Stimulated activated naive B cell treated with anti-CD40 and anti-IgM and Interleukin-4, amounts not matched to agents 10 μg/mL and 1 μg/mL and 100 μg/mL, for 72 hours (primary cell): ENCODE results near the gene RGS7.
"Not testable (repeated sequence)": the region's sequence is repeated elsewhere in the genome, so short reads cannot be mapped to it uniquely, and the experiment has no call there.

ENCODE experiments used
- ATAC-seq, 2 donors: fragments of 150-1000 bp; cut with Tn5 transposase; replicated peaks; 2 replicates each; pipeline ENCODE4 v1.10.0; 2021; ENCODE audit warnings: moderate library complexity in 1 of 2
- DNase-seq: peaks from one replicate; pipeline ENCODE4 v3.0.0; 2021
- H3K27ac Mint-ChIP-seq: one replicate; pipeline ENCODE4 v1.8.0; 2022; ENCODE audit warnings: mild to moderate bottlenecking, mixed read lengths
- H3K27me3 Mint-ChIP-seq, 2 donors: one replicate each; pipeline ENCODE4 v1.8.0; 2022; ENCODE audit warnings: mixed read lengths in 2 of 2
- H3K36me3 Mint-ChIP-seq, 2 donors: one replicate each; pipeline ENCODE4 v1.8.0; 2022; ENCODE audit warnings: mixed read lengths in 2 of 2, mild to moderate bottlenecking in 1 of 2
- H3K4me1 Mint-ChIP-seq, 2 donors: one replicate each; pipeline ENCODE4 v1.8.0; 2022; ENCODE audit warnings: mixed read lengths in 2 of 2, mild to moderate bottlenecking in 1 of 2
- H3K4me3 Mint-ChIP-seq, 2 donors: one replicate each; pipeline ENCODE4 v1.8.0; 2022; ENCODE audit warnings: mild to moderate bottlenecking in 2 of 2, mixed read lengths in 2 of 2, moderate library complexity in 1 of 2
- H3K9me3 Mint-ChIP-seq, 2 donors: one replicate each; pipeline ENCODE4 v1.8.0; 2022; ENCODE audit warnings: mixed read lengths in 2 of 2, mild to moderate bottlenecking in 1 of 2

RGS7 gene

DNA sequence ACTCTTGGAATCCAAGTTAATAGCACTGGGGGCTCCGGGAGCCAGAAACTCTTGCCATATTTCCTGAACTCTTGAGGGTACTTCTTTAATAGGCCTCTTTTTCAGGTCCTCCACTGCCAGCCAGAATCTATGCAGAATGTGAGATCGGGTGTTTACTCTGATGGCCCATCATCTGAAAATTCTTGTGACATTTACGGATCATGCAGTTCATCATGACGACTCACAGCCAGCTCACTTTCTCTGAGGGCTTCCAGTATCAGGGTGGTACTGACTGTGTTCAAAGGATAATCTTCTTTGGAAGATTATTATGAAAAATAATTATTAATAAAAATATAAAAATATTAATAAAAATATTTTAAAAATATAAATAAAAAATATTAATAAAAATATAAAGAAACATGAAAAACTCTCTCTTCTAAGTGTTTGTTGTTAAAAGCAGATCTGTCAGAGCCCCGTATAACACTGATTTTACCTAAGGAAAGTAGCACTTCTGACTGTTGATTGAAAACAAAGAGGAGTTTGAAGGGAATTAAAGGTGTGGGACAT lies 550.7 kb downstream of the RGS7 start:
- H3K4me1 Mint-ChIP-seq: no peaks in the 10 kb centered on the region
- no peaks in the 10 kb centered on the region for H3K9me3 Mint-ChIP-seq
- no peak overlapping the region for H3K4me3 Mint-ChIP-seq
- no peaks in the 10 kb centered on the region for H3K36me3 Mint-ChIP-seq
- no peak for ATAC-seq
- DNase-seq: no peak
- no peaks in the 10 kb centered on the region for H3K27me3 Mint-ChIP-seq
- H3K27ac Mint-ChIP-seq: no peak overlapping the region

DNA sequence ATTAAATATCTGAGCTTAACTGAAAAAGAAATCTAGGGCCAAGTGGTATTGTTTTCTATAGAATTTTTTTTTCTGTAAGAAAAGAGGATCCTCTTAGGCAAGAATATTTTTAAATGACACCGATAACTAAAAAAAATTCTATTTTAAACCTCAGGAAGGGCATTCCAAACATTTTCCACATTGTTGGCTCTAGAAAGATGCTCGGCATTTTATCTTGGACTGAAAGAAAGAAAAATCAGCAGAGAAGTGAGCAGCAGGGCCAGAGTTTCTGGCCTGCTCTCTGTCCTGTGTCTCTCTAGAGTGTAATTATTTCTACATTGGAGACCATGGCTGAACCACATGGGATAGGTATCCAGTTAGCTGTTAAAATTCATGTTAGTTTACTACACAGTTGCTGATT lies 552.5 kb downstream of the RGS7 start:
- no peak overlapping the region for H3K27ac Mint-ChIP-seq
- H3K9me3 Mint-ChIP-seq: no peaks in the 10 kb centered on the region
- no peaks in the 10 kb centered on the region for H3K27me3 Mint-ChIP-seq
- ATAC-seq (no peak), DNase-seq (no peak)
- H3K36me3 Mint-ChIP-seq: no peaks in the 10 kb centered on the region
- no peak overlapping the region for H3K4me3 Mint-ChIP-seq
- H3K4me1 Mint-ChIP-seq: no peaks in the 10 kb centered on the region

DNA sequence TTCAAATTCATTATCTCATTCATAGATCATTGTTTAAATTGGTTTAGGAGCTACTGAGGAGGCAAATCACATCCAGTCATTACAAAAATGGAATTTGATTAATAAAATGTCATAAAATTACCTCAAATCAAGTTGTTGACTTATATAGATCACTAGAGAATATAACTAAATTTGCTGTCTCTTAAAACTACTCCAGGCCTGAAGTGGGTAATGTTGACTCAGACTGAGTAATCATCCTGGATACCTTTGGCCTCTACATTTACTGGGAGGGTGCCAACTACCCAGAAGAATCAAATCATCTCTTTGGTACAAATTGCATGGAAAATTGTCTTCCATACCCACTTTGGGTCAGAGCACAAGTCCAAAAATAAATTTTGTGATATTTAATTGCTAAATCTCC lies 553.9 kb downstream of the RGS7 start:
- Mint-ChIP-seq H3K27ac (no peak overlapping the region), H3K4me1 (no peaks in the 10 kb centered on the region), H3K36me3 (no peaks in the 10 kb centered on the region), H3K27me3 (no peaks in the 10 kb centered on the region), H3K9me3 (no peaks in the 10 kb centered on the region), H3K4me3 (no peak overlapping the region)
- ATAC-seq: no peak
- no peak for DNase-seq

DNA sequence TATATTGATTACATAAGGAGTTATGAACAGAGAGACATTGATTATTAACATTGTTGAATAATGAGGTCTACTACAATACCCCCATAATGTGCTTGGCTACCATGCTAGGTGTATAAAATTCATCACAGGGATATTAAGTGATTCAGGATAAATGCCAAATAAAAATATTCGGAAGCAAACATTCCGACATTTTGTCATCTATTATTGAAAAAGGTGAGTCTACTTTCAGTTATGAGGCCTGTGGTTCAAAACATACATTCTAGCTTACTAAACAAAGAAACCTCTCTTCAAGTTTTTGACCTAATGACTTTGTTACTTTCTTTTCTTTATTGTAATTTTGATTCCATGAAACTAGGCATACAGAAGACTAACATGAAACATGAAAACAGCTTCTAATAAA lies 554.7 kb downstream of the RGS7 start:
- no peaks in the 10 kb centered on the region for H3K4me1 Mint-ChIP-seq
- ATAC-seq (no peak), DNase-seq (no peak)
- H3K27me3 Mint-ChIP-seq: no peaks in the 10 kb centered on the region
- no peak overlapping the region for H3K4me3 Mint-ChIP-seq
- no peak overlapping the region for H3K27ac Mint-ChIP-seq
- no peaks in the 10 kb centered on the region for H3K9me3 Mint-ChIP-seq
- no peaks in the 10 kb centered on the region for H3K36me3 Mint-ChIP-seq

DNA sequence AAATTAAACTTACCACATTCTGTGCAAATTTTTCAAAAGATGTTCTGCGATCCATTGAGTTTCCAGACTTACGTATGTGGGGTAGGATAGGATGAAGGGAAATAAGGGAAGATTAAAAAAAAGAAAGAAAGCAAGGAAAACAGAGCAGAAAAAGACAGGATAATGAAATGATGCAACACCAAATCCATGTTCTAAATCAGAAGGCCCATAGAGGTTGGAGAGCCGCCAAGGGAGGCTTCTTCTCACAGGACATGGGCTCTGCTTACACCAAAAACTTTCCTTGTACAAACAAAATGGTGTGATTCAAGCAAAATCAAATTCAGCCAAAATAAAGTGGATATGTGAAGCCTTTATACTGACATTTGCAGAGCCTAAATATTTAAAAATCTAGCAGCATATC lies 555.6 kb downstream of the RGS7 start:
- H3K9me3 Mint-ChIP-seq: no peaks in the 10 kb centered on the region
- H3K36me3 Mint-ChIP-seq: no peaks in the 10 kb centered on the region
- no peaks in the 10 kb centered on the region for H3K4me1 Mint-ChIP-seq
- no peaks in the 10 kb centered on the region for H3K27me3 Mint-ChIP-seq
- no peak for ATAC-seq
- H3K4me3 Mint-ChIP-seq: no peak overlapping the region
- no peak for DNase-seq
- H3K27ac Mint-ChIP-seq: no peak overlapping the region

DNA sequence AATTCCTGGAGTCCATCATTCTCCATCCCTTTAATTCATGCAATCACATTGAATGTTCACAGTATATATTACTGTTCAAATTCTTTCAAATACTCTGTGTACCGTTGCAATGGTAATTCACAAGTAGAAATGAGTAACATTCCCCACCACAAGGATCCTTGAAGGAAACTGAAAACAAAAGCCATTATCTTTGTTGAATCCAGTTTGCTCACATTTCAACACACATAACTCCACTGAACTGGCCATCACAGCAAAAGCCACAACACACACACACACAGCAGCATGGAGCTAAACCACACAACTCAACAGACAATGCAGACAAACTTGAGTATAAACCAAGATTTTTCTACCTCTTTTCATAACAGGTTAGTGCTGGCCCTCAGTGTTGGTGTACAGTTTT lies 556.7 kb downstream of the RGS7 start:
- DNase-seq (no peak), ATAC-seq (no peak)
- Mint-ChIP-seq H3K4me1 (no peaks in the 10 kb centered on the region), H3K4me3 (no peak overlapping the region), H3K9me3 (no peaks in the 10 kb centered on the region), H3K27ac (no peak overlapping the region), H3K27me3 (no peaks in the 10 kb centered on the region), H3K36me3 (no peaks in the 10 kb centered on the region)

DNA sequence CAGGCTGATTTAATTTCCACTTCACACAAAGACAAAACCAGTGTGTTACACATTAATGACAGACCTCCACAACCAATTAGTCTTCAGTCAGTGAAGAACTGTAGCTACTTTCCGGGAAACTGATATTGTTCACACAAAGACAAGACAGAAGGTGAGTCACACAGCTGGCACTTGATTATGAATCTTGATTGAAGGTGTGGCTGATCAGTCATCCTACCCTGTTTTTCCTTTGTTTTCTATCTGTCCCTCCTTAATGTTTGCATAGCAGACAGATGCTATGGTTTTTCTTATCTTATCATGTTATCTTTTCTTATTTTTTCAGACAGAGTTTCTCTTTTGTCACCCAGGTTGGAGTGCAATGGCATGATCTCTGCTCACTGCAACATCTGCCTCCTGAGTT lies 560.0 kb downstream of the RGS7 start:
- ATAC-seq: no peak
- H3K4me1 Mint-ChIP-seq: no peaks in the 10 kb centered on the region

DNA sequence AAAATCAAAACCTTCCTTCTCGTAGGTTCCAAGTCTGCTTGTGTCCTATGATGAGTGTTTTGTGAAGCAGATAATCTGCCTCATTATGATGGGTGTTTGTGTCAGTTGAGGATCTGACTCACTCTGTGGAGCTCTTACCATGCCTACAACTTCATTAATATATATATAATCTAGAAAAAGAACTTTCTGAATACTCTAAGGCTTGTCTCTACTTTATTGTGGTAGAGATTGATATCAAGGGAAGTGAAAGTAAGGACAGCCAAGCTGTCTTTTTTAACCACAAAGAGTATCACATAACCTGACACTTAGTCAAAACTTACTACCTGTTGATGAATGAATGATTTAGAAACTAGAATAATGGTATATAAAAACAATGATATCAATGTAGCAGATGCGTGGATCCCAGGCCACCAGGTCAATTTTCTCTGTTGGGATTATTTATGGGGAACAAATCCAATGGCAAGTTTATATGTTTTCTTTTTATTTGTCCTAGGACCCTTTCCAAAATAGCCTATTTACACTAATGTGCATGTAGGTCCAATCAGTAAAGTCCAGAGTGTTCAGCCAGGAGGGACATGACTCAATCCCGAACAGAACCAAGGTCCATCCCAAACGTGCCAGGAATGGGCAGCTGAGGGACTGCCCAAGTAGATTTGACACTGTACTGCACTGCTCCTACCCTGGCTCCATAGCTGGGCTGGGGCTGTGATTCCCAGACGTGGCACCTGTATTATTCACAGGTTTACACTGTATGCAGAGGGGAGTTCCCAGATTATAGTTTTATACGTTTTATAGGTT lies 562.8 kb downstream of the RGS7 start:
- H3K27me3 Mint-ChIP-seq: no peaks in the 10 kb centered on the region
- DNase-seq: no peak
- peak; percentile 75 to 79 for ATAC-seq
- no peak overlapping the region for H3K27ac Mint-ChIP-seq
- H3K4me3 Mint-ChIP-seq: no peak overlapping the region
- no peaks in the 10 kb centered on the region for H3K4me1 Mint-ChIP-seq
- no peaks in the 10 kb centered on the region for H3K9me3 Mint-ChIP-seq
- no peaks in the 10 kb centered on the region for H3K36me3 Mint-ChIP-seq

More for the DNA sequence above, 560.0 kb downstream of the RGS7 start:
- Mint-ChIP-seq H3K36me3 (no peaks in the 10 kb centered on the region), H3K4me3 (no peak overlapping the region), H3K27ac (no peak overlapping the region), H3K27me3 (no peaks in the 10 kb centered on the region), H3K9me3 (no peaks in the 10 kb centered on the region)
- DNase-seq: no peak

DNA sequence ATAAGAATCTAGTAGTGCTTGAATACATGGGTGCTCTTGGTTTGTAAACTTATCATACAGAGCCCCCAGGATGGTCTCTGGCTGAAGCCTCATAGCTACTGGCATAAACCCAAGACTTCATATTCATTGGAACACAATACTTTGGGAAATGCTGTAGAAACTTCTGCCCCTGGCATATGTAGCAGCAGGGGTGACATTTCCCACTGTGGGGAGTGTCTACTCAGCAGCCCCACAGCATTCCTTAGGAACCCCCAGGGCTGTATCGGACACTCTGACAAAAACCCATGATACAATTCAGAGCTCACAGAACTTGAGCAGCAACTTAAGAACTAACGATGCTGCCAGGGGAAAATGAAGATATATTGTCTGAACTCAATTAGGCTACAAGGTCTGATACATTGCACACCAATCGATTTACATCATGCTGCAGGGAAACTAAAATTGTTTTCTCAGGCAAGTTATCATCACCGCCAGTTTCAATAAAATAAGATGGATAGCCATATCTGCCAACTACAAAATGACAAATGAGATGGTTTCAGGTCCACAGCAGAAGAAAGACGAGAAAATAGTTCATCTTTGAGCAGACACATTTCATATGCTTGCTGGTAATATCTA lies 564.0 kb downstream of the RGS7 start:
- no peak overlapping the region for H3K4me3 Mint-ChIP-seq
- DNase-seq (no peak), ATAC-seq (no peak)
- H3K4me1 Mint-ChIP-seq: no peaks in the 10 kb centered on the region
- no peak overlapping the region for H3K27ac Mint-ChIP-seq
- H3K36me3 Mint-ChIP-seq: no peaks in the 10 kb centered on the region
- no peaks in the 10 kb centered on the region for H3K9me3 Mint-ChIP-seq
- H3K27me3 Mint-ChIP-seq: no peaks in the 10 kb centered on the region

DNA sequence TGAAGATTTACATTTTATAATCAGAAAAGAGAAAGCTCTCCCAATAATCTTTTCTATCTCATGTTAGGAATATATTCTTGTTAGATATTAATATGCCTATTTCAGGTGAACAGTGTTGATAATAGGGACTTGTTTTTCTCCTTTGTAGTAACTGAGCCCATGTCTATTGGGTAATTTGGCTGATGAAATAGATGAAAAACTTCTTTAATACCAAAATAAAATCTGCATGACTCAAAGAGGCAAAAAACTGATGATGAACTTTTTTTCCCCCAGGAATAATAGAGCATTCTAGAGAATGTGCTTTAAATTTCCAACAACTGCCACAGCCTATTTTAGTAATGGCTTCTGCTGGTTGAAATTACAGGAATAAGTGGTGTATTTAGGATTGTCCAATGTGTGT lies 566.1 kb downstream of the RGS7 start:
- Mint-ChIP-seq H3K36me3 (no peaks in the 10 kb centered on the region), H3K9me3 (no peaks in the 10 kb centered on the region), H3K27me3 (no peaks in the 10 kb centered on the region), H3K27ac (no peak overlapping the region), H3K4me3 (no peak overlapping the region), H3K4me1 (no peaks in the 10 kb centered on the region)
- no peak for ATAC-seq
- no peak for DNase-seq

DNA sequence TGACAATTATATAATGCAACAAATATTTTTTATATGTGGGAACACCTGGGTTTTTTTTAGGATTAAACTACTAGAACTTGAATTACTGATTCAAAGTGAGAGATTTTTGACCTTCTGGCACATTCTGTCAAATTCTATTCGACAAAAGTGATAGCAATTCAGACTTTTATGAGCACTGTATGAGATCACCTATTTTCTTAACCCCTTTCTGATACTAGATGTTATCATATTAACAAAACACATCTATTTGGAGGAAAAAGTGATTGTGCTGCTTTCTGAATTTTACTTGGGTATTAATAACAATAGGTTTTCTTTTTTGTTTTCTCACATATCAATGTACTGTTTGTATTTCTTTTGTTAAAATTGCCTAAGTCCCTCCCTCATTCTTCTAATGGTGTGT lies 570.1 kb downstream of the RGS7 start:
- Mint-ChIP-seq H3K4me1 (no peaks in the 10 kb centered on the region), H3K4me3 (no peak overlapping the region), H3K36me3 (no peaks in the 10 kb centered on the region), H3K27ac (no peak overlapping the region), H3K9me3 (peaks cover 0 to 2% of the 10 kb centered on the region in 2 donors), H3K27me3 (no peaks in the 10 kb centered on the region)
- no peak for DNase-seq
- ATAC-seq: no peak

DNA sequence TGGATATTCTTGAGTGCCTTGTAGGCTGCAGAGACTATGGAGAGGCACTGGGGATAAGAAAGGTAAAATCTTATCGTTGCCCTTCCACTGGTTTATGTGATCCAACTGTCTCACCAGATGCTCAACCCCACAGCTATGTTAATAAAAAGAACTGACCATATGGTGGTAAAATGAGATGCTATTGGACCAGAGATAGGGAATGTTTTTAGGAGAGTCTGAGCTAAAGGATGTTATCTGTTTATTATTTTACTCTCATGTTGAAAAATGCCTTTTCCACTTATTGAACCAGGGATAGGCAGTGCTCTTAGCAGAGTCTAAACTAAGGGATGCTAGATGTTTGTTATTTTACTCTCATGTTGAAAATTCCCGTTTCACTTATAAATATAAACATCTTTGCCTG lies 572.2 kb downstream of the RGS7 start:
- no peak for DNase-seq

DNA sequence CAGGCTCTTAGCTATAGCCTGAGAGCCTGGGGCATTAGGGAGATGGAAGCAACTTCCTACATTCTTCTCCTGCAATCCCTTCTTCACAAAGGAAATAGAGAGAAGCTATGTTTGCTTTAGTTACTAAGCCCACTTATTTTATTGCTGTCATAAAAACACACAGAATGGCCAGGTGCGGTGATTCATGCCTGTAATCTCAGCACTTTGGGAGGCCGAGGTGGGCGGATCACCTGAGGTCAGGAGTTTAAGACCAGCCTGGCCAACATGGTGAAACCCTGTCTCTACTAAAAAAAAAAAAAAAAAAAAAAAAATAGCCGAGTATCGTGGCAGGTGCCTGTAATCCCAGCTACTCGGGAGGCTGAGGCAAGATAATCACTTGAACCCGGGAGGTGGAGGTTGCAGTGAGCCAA lies 573.3 kb downstream of the RGS7 start:
- not testable (repeated sequence) for H3K9me3 Mint-ChIP-seq, H3K4me3 Mint-ChIP-seq, DNase-seq, H3K36me3 Mint-ChIP-seq, H3K27me3 Mint-ChIP-seq, H3K27ac Mint-ChIP-seq, H3K4me1 Mint-ChIP-seq, ATAC-seq

More for the DNA sequence above, 572.2 kb downstream of the RGS7 start:
- H3K27me3 Mint-ChIP-seq: no peaks in the 10 kb centered on the region
- no peak overlapping the region for H3K4me3 Mint-ChIP-seq
- H3K9me3 Mint-ChIP-seq: peaks cover 0 to 2% of the 10 kb centered on the region in 2 donors
- ATAC-seq: no peak
- H3K36me3 Mint-ChIP-seq: no peaks in the 10 kb centered on the region
- H3K27ac Mint-ChIP-seq: no peak overlapping the region
- no peaks in the 10 kb centered on the region for H3K4me1 Mint-ChIP-seq

DNA sequence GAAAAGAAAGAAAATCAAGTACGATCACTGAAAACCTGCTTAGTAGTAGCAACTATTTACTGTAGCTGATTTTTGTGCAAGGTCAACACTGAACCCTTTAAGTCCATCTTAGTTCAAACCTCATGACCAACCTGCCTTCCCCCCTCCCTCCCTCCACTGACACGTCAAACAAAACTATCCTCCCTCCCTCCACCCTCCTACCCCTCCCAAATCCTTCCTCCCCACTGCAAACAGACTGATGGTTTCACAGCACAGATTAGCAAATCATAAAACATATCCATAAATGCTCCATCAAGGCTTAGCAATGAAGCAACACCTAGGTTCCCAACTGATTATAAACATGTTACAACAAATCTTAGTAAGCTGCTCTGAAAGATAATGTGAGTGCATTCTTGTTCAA lies 580.8 kb downstream of the RGS7 start:
- H3K4me3 Mint-ChIP-seq: no peak overlapping the region
- H3K36me3 Mint-ChIP-seq: no peaks in the 10 kb centered on the region
- no peak overlapping the region for H3K27ac Mint-ChIP-seq
- H3K9me3 Mint-ChIP-seq: no peaks in the 10 kb centered on the region
- ATAC-seq (no peak), DNase-seq (no peak)
- no peaks in the 10 kb centered on the region for H3K27me3 Mint-ChIP-seq
- H3K4me1 Mint-ChIP-seq: no peaks in the 10 kb centered on the region

DNA sequence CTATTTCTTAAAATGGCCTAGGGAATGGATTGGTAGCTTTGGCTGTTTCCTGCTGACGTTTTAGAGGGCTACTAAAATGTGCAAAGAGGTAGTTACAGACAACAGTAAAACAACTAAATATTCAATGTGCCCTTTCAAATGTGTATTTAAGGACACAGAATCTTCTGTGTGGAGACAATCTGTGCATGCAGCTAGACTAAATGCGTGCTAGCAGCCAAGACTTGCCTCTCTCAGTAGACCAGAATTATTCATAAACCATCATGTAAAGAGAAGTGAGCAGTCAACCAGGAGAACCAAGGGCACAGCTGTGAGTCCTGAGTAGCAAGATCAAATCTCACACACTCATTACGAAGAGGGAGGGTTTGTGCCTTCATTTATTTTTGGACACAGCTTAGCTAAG lies 584.9 kb downstream of the RGS7 start:
- H3K4me3 Mint-ChIP-seq: no peak overlapping the region
- no peaks in the 10 kb centered on the region for H3K27me3 Mint-ChIP-seq
- ATAC-seq (no peak), DNase-seq (no peak)
- H3K36me3 Mint-ChIP-seq: no peaks in the 10 kb centered on the region
- no peaks in the 10 kb centered on the region for H3K4me1 Mint-ChIP-seq
- no peak overlapping the region for H3K27ac Mint-ChIP-seq
- no peaks in the 10 kb centered on the region for H3K9me3 Mint-ChIP-seq
